Measurements from ENCODE around the gene SLC30A2.

DNA sequence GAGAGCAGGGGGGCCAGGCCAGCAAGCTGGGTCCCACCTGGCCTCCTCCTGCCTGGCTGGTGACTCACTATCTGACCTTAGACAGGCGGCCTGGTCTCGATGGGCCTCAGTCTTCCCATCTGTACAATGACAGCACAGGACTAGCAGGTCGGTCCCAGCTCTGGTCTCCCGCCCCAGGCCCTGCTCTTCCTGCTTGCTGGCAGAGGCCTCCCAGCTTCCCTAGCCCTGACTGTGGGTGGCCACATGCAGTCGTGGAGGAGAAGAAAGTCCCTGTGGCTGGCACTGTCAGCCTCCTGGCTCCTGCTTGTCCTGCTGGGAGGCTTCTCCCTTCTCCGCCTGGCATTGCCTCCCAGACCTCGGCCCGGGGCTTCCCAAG is 23.5 kb downstream of the SLC30A2 start:
- TF ChIP-seq SP1 (IDR thresholded peaks at IDR 0.05) (no peak), EGR1 (IDR thresholded peaks at IDR 0.05; ENCODE audit: low read depth in 2 of 2) (no peak), GABPA (IDR thresholded peaks at IDR 0.05 in 1 of 2, conservative IDR thresholded peaks at IDR 0.05 in 1 of 2) (no peak), JUND (IDR thresholded peaks at IDR 0.05) (no peak), RXRA (IDR thresholded peaks at IDR 0.05) (no peak), FOXA1 (IDR thresholded peaks at IDR 0.05) (no peak), YY1 (IDR thresholded peaks at IDR 0.05) (no peak), RAD21 (IDR thresholded peaks at IDR 0.05) (no peak)
- TF ChIP-seq, protein P1, sequence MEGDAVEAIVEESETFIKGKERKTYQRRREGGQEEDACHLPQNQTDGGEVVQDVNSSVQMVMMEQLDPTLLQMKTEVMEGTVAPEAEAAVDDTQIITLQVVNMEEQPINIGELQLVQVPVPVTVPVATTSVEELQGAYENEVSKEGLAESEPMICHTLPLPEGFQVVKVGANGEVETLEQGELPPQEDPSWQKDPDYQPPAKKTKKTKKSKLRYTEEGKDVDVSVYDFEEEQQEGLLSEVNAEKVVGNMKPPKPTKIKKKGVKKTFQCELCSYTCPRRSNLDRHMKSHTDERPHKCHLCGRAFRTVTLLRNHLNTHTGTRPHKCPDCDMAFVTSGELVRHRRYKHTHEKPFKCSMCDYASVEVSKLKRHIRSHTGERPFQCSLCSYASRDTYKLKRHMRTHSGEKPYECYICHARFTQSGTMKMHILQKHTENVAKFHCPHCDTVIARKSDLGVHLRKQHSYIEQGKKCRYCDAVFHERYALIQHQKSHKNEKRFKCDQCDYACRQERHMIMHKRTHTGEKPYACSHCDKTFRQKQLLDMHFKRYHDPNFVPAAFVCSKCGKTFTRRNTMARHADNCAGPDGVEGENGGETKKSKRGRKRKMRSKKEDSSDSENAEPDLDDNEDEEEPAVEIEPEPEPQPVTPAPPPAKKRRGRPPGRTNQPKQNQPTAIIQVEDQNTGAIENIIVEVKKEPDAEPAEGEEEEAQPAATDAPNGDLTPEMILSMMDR (IDR thresholded peaks at IDR 0.05; ENCODE audit: low read depth, low read length, missing input control) = no peak
- TF ChIP-seq, protein P2, sequence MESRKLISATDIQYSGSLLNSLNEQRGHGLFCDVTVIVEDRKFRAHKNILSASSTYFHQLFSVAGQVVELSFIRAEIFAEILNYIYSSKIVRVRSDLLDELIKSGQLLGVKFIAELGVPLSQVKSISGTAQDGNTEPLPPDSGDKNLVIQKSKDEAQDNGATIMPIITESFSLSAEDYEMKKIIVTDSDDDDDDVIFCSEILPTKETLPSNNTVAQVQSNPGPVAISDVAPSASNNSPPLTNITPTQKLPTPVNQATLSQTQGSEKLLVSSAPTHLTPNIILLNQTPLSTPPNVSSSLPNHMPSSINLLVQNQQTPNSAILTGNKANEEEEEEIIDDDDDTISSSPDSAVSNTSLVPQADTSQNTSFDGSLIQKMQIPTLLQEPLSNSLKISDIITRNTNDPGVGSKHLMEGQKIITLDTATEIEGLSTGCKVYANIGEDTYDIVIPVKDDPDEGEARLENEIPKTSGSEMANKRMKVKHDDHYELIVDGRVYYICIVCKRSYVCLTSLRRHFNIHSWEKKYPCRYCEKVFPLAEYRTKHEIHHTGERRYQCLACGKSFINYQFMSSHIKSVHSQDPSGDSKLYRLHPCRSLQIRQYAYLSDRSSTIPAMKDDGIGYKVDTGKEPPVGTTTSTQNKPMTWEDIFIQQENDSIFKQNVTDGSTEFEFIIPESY (IDR thresholded peaks at IDR 0.05) = no peak
- TF ChIP-seq, protein P3, sequence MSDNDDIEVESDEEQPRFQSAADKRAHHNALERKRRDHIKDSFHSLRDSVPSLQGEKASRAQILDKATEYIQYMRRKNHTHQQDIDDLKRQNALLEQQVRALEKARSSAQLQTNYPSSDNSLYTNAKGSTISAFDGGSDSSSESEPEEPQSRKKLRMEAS (IDR thresholded peaks at IDR 0.05) = no peak
- TF ChIP-seq, protein P4, sequence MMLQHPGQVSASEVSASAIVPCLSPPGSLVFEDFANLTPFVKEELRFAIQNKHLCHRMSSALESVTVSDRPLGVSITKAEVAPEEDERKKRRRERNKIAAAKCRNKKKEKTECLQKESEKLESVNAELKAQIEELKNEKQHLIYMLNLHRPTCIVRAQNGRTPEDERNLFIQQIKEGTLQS (IDR thresholded peaks at IDR 0.05) = no peak
